Stomach (tissue), 9 donors: ENCODE measurements around the gene EPHB1. TPM values are rescaled to one million over a fixed set of nuclear protein-coding genes. Genes with fewer than 3 reads are reported as not detected.

Experiments used
- DNase-seq, 2 donors: peaks; one replicate each; pipeline versions ENCODE4 v3.0.0 to v3.0.0-alpha.2; 2013 to 2019
- H3K27ac ChIP-seq, 5 donors: fragments of 200-600 bp in 4 of 5; sonication (generic) in 4 of 5; one replicate each; pipeline ENCODE4 v1.5.1; 2013 to 2019; ENCODE audit warnings: mild to moderate bottlenecking in 1 of 5, moderate library complexity in 1 of 5
- H3K27me3 ChIP-seq, 3 donors: fragments of 200-600 bp; sonication (generic); one replicate each; pipeline ENCODE4 v1.5.1; 2017 to 2019; ENCODE audit warnings: mixed run types in 1 of 3
- H3K36me3 ChIP-seq, 4 donors: fragments of 200-600 bp; sonication (generic); 1 replicate in 3 of 4; 2 replicates in 1 of 4; pipeline ENCODE4 v1.5.1; 2016 to 2019
- H3K4me1 ChIP-seq, 4 donors: fragments of 200-600 bp; sonication (generic); one replicate each; pipeline ENCODE4 v1.5.1; 2016 to 2019
- H3K4me3 ChIP-seq, 4 donors: fragments of 200-600 bp; sonication (generic) in 3 of 4; one replicate each; pipeline ENCODE4 v1.5.1; 2016 to 2019; ENCODE audit warnings: mild to moderate bottlenecking in 1 of 4
- H3K9me3 ChIP-seq, 4 donors: fragments of 200-600 bp; sonication (generic); one replicate each; pipeline ENCODE4 v1.5.1; 2016 to 2019
- EP300 ChIP-seq: sonication (generic); formaldehyde crosslinking; IDR thresholded peaks from one replicate; pipeline ENCODE4 v1.6.1; 2017; ENCODE audit warnings: antibody characterized with exemption
- POLR2A ChIP-seq, 4 donors: fragments of 450-650 bp; IDR thresholded peaks; one replicate each; pipeline ENCODE4 v1.6.1; 2016; ENCODE audit warnings: antibody characterized with exemption in 4 of 4, control low read depth in 2 of 4, mild to moderate bottlenecking in 1 of 4, moderate library complexity in 1 of 4
- POLR2AphosphoS5 ChIP-seq, 3 donors: sonication (generic); formaldehyde crosslinking; IDR thresholded peaks; one replicate each; pipeline ENCODE4 v1.6.1; 2016; ENCODE audit warnings: antibody characterized with exemption in 3 of 3
- WGBS, 5 donors: extraction: QIAGEN DNeasy Blood & Tissue Kit in 3 of 5; methylation state at CpG; one replicate each; pipeline versions ENCODE4 v1.1.5 to v1.1.7; 2013 to 2018; 5-methylcytosine and 5-hydroxymethylcytosine counted together
- intact Hi-C: fragments of 100-400 bp; cut with DNase I; formaldehyde crosslinking; loops from one replicate; pipeline ENCODE4 v1.15.1; 2023; ENCODE audit warnings: low total_unique reads
- polyA plus RNA-seq, 3 donors: library from polyadenylated mRNA; stranded (reverse); fragments of 200-250 nt; gene quantifications; one replicate each; pipeline ENCODE4 v1.2.3, GENCODE V29; 2013
- total RNA-seq, 5 donors: library from RNA; depleted of rRNA; stranded (reverse); fragments of >200 nt; gene quantifications; one replicate each; pipeline versions ENCODE4 v1.1.0 to v1.2.3, GENCODE V29; 2014 to 2016
- TF ChIP-seq, protein P1 (sequence below), 7 experiments: fragments of 450-650 bp in 4 of 7; fragments of 200-600 bp in 3 of 7; sonication (generic) in 3 of 7; IDR thresholded peaks; one replicate each; pipeline ENCODE4 v1.5.1; 2016 to 2019; ENCODE audit warnings: antibody characterized with exemption in 7 of 7, control low read depth in 2 of 7, mild to moderate bottlenecking in 1 of 7
- donor health status: healthy with polysubstance abuse.
- donor health status: Bipolar disorder and iron deficiency.
- donor health status: healthy.

The EPHB1 gene
- total and polyA plus RNA-seq, 8 donors = 0.13 to 2.3 (median 1.0) TPM; not detected in 4

DNA sequence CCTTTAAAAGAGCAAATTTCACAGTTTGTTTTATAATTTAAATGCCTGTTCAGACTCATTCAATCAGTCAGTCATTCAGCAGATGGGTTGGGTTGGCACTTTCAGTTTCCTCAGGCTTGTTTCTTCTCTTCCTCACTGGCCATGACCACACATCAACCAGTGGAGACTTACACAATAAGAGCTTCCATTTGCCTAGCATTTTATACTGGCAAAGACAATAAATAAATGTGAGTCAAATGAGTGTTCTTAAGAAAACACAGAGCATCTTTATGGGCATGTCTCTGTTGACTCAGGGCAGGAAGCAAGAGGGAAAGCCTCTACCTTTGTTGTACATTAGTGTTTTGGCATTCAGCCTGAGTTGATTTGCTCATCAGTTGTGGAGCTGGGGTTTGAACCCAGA, 122.6 kb downstream of the EPHB1 start:
- Histone ChIP-seq H3K4me3 (no peak overlapping the region), H3K9me3 (no peaks in the 10 kb centered on the region), H3K27me3 (no peaks in the 10 kb centered on the region), H3K27ac (no peak overlapping the region), H3K4me1 (no peaks in the 10 kb centered on the region), H3K36me3 (no peaks in the 10 kb centered on the region)
- TF ChIP-seq, protein P1, sequence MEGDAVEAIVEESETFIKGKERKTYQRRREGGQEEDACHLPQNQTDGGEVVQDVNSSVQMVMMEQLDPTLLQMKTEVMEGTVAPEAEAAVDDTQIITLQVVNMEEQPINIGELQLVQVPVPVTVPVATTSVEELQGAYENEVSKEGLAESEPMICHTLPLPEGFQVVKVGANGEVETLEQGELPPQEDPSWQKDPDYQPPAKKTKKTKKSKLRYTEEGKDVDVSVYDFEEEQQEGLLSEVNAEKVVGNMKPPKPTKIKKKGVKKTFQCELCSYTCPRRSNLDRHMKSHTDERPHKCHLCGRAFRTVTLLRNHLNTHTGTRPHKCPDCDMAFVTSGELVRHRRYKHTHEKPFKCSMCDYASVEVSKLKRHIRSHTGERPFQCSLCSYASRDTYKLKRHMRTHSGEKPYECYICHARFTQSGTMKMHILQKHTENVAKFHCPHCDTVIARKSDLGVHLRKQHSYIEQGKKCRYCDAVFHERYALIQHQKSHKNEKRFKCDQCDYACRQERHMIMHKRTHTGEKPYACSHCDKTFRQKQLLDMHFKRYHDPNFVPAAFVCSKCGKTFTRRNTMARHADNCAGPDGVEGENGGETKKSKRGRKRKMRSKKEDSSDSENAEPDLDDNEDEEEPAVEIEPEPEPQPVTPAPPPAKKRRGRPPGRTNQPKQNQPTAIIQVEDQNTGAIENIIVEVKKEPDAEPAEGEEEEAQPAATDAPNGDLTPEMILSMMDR (IDR thresholded peaks at IDR 0.05) = no peak
- TF ChIP-seq EP300 (no peak), POLR2AphosphoS5 (IDR thresholded peaks at IDR 0.05) (no peak), POLR2A (IDR thresholded peaks at IDR 0.05) (no peak)
- intact Hi-C loops = no loop called here
- DNase-seq = no peak

DNA sequence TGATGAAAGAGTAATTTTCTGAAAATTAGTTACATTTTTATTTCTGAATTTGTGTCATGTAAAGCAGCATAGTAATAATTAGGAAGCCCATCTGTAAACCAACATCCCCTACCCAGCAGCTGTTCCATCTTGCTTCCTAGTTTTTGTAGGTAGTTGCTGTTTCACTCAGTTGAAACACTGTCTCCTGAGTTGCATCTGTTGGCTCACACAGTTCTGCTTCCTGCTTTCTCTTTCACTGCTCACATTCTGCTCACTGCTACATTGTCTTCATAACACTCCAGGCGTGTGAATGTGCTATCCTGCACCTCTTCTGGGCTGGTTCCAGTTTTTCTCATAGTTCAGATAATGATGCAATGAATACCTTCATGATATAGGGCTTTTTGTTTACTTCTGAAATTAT, 123.4 kb downstream of the EPHB1 start:
- Histone ChIP-seq H3K27me3 (no peaks in the 10 kb centered on the region), H3K4me1 (no peaks in the 10 kb centered on the region), H3K36me3 (no peaks in the 10 kb centered on the region), H3K4me3 (no peak overlapping the region), H3K27ac (no peak overlapping the region), H3K9me3 (peaks cover 0 to 3% (median under 1%) of the 10 kb centered on the region in 4 donors)
- WGBS, 5 donors = 0 to 71% (median 32%) methylated on average over 1 of the region's 1 CpG
- intact Hi-C loops = no loop called here
- TF ChIP-seq EP300 (no peak), POLR2A (IDR thresholded peaks at IDR 0.05) (no peak), POLR2AphosphoS5 (IDR thresholded peaks at IDR 0.05) (no peak)
- TF ChIP-seq, protein P1 (IDR thresholded peaks at IDR 0.05) = no peak
- DNase-seq = no peak

DNA sequence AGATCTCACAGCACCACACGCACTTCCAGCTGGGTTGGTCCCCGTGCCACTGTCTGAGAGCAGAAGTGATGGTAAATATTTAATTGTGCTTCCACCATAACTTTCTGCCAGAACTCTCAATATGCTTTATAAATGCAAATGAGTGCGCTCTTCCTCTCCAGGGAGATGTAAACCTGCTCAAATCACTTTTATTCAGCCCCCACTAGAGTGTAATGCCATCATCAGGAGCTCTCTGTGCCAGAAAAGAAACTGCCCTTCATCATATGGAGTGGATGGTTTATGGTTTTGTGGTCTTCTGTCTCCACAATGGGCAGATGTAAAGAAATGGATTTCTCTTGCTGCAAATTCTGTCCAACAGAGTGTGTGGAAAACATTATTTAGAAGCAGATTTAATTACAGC, 127.0 kb downstream of the EPHB1 start:
- peaks cover 0 to 19% (median 8%) of the 10 kb centered on the region in 4 donors for H3K9me3 ChIP-seq
- no peak for DNase-seq
- H3K27ac ChIP-seq = no peak overlapping the region
- intact Hi-C loops = no loop called here
- H3K27me3 ChIP-seq = no peaks in the 10 kb centered on the region
- H3K36me3 ChIP-seq = no peaks in the 10 kb centered on the region
- TF ChIP-seq EP300 (no peak), POLR2A (IDR thresholded peaks at IDR 0.05) (no peak), POLR2AphosphoS5 (IDR thresholded peaks at IDR 0.05) (no peak)
- TF ChIP-seq, protein P1 (IDR thresholded peaks at IDR 0.05) = no peak
- no peak overlapping the region for H3K4me3 ChIP-seq
- H3K4me1 ChIP-seq = no peaks in the 10 kb centered on the region
- 67 to 80% (median 74%) methylated on average over 3 of the region's 3 CpGs for WGBS, 5 donors

DNA sequence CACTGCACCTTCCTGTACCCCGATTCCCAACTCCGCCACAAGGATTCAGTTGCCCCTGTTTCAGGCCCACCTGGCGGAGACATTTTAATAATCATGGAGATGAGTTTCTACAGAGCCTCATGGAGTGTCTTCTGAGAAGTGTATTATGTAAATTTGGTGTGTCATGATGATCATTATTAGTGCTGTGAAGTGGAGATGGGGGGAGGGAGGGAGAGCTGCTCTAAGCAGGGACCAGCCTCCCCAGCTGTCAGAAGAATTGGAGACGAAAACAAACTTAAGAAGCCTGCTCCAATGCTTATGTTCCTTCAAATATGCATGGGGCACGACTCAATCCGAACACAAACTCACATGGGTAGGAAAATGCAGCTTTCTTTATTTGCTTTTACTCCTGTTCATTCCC, 127.8 kb downstream of the EPHB1 start:
- Histone ChIP-seq H3K4me3 (no peak overlapping the region), H3K27ac (no peak overlapping the region), H3K4me1 (no peaks in the 10 kb centered on the region), H3K9me3 (peaks cover 0 to 19% (median 8%) of the 10 kb centered on the region in 4 donors), H3K27me3 (no peaks in the 10 kb centered on the region), H3K36me3 (no peaks in the 10 kb centered on the region)
- intact Hi-C loops = no loop called here
- TF ChIP-seq, protein P1 (IDR thresholded peaks at IDR 0.05) = no peak
- no peak for TF ChIP-seq POLR2A (IDR thresholded peaks at IDR 0.05)
- TF ChIP-seq POLR2AphosphoS5 (IDR thresholded peaks at IDR 0.05) = no peak
- no peak for TF ChIP-seq EP300
- no peak for DNase-seq
- whole genome bisulfite sequencing, 5 donors = 83 to 91% (median 87%) methylated on average over 6 of the region's 6 CpGs
